SK-N-SH treated with all-trans-retinoic acid at 6 μM for 48 hours (cell line): ENCODE results near the gene HRH3.

Source experiments
- ATAC-seq: fragments of 200-7000 bp; cut with Tn5 transposase; 3 replicates; pipeline ENCODE4 v1.9.1; 2020; ENCODE audit warnings: mild to moderate bottlenecking, moderate library complexity
- ARNTL ChIP-seq: fragments of 450-650 bp; formaldehyde crosslinking; IDR thresholded peaks from 2 replicates; pipeline ENCODE4 v1.5.0; 2020; ENCODE audit warnings: low read depth, mild to moderate bottlenecking, moderate library complexity, borderline replicate concordance
- CREB5 ChIP-seq: fragments of 250-450 bp; sonication (Bioruptor Pico); IDR thresholded peaks from 2 replicates; pipeline ENCODE4 v1.5.1; 2020; ENCODE audit warnings: low read depth, mild to moderate bottlenecking, moderate library complexity
- CSDC2 ChIP-seq: fragments of 250-450 bp; sonication (Bioruptor Pico); IDR thresholded peaks from 2 replicates; pipeline ENCODE4 v1.5.0; 2020; ENCODE audit warnings: mild to moderate bottlenecking, moderate library complexity
- ESRRG ChIP-seq: fragments of 250-450 bp; sonication (Bioruptor Pico); IDR thresholded peaks from 2 replicates; pipeline ENCODE4 v1.6.1; 2021; ENCODE audit warnings: mild to moderate bottlenecking
- ISL1 ChIP-seq: fragments of 250-450 bp; sonication (Bioruptor Pico); IDR thresholded peaks from 2 replicates; pipeline ENCODE4 v2.1.2; 2022; ENCODE audit warnings: mild to moderate bottlenecking, moderate library complexity
- OSR1 ChIP-seq: fragments of 250-450 bp; sonication (Bioruptor Pico); IDR thresholded peaks from 2 replicates; pipeline ENCODE4 v1.8.0; 2022; ENCODE audit warnings: moderate library complexity, mild to moderate bottlenecking, inconsistent platforms
- PPARA ChIP-seq: fragments of 250-450 bp; sonication (Bioruptor Pico); IDR thresholded peaks from 2 replicates; pipeline ENCODE4 v1.5.0; 2020; ENCODE audit warnings: mild to moderate bottlenecking, borderline replicate concordance
- RARB ChIP-seq: fragments of 250-450 bp; sonication (Bioruptor Pico); IDR thresholded peaks from 2 replicates; pipeline ENCODE4 v1.8.0; 2021; ENCODE audit warnings: mild to moderate bottlenecking, moderate library complexity
- SNAI2 ChIP-seq: fragments of 250-450 bp; sonication (Bioruptor Pico); IDR thresholded peaks from 2 replicates; pipeline ENCODE4 v1.5.0; 2020; ENCODE audit warnings: mild to moderate bottlenecking, moderate library complexity
- TCF4 ChIP-seq: fragments of 250-450 bp; sonication (Bioruptor Pico); IDR thresholded peaks from 2 replicates; pipeline ENCODE4 v1.8.0; 2021; ENCODE audit warnings: mild to moderate bottlenecking, moderate library complexity, borderline replicate concordance
- ZFP30 ChIP-seq: fragments of 450-650 bp; formaldehyde crosslinking; IDR thresholded peaks from 2 replicates; pipeline ENCODE4 v1.5.0; 2022; ENCODE audit warnings: mild to moderate bottlenecking, moderate library complexity
- ZNF565 ChIP-seq: fragments of 450-650 bp; formaldehyde crosslinking; conservative IDR thresholded peaks from 2 replicates; pipeline ENCODE4 v1.5.0; 2020; ENCODE audit warnings: low read depth, mild to moderate bottlenecking, moderate library complexity
- ZNF70 ChIP-seq: fragments of 450-650 bp; formaldehyde crosslinking; IDR thresholded peaks from 2 replicates; pipeline ENCODE4 v1.5.0; 2020; ENCODE audit warnings: mild to moderate bottlenecking, moderate library complexity
- ZNF8 ChIP-seq: fragments of 450-650 bp; formaldehyde crosslinking; IDR thresholded peaks from 2 replicates; pipeline ENCODE4 v1.5.0; 2020; ENCODE audit warnings: mild to moderate bottlenecking, moderate library complexity
- TF ChIP-seq, protein P1 (sequence below): fragments of 250-450 bp; sonication (Bioruptor Pico); IDR thresholded peaks from 2 replicates; pipeline ENCODE4 v1.8.0; 2020; ENCODE audit warnings: mild to moderate bottlenecking, moderate library complexity, borderline replicate concordance
- TF ChIP-seq, protein P2 (sequence below): fragments of 250-450 bp; sonication (Bioruptor Pico); IDR thresholded peaks from 2 replicates; pipeline ENCODE4 v1.5.0; 2020; ENCODE audit warnings: mild to moderate bottlenecking, moderate library complexity
- TF ChIP-seq, protein P3 (sequence below): fragments of 250-450 bp; sonication (Bioruptor Pico); IDR thresholded peaks from 2 replicates; pipeline ENCODE4 v1.8.0; 2021; ENCODE audit warnings: low read depth, mild to moderate bottlenecking, moderate library complexity, borderline replicate concordance
- TF ChIP-seq, protein P4 (sequence below): fragments of 250-450 bp; sonication (Bioruptor Pico); IDR thresholded peaks from 2 replicates; pipeline ENCODE4 v1.5.1; 2021; ENCODE audit warnings: mild to moderate bottlenecking, moderate library complexity

HRH3 gene

GRCh38 chr20:62168890-62169435 is 51.1 kb downstream of the HRH3 start:
- TF ChIP-seq, protein P1, sequence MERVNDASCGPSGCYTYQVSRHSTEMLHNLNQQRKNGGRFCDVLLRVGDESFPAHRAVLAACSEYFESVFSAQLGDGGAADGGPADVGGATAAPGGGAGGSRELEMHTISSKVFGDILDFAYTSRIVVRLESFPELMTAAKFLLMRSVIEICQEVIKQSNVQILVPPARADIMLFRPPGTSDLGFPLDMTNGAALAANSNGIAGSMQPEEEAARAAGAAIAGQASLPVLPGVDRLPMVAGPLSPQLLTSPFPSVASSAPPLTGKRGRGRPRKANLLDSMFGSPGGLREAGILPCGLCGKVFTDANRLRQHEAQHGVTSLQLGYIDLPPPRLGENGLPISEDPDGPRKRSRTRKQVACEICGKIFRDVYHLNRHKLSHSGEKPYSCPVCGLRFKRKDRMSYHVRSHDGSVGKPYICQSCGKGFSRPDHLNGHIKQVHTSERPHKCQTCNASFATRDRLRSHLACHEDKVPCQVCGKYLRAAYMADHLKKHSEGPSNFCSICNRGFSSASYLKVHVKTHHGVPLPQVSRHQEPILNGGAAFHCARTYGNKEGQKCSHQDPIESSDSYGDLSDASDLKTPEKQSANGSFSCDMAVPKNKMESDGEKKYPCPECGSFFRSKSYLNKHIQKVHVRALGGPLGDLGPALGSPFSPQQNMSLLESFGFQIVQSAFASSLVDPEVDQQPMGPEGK (CRISPR knock-in tag) = no peak
- TF ChIP-seq ESRRG (CRISPR knock-in tag) (no peak), TCF4 (CRISPR knock-in tag) (no peak), CREB5 (CRISPR knock-in tag) (no peak), SNAI2 (CRISPR knock-in tag) (no peak)
- TF ChIP-seq, all 23 proteins: peak for 0
- ATAC-seq = no peak

DNA sequence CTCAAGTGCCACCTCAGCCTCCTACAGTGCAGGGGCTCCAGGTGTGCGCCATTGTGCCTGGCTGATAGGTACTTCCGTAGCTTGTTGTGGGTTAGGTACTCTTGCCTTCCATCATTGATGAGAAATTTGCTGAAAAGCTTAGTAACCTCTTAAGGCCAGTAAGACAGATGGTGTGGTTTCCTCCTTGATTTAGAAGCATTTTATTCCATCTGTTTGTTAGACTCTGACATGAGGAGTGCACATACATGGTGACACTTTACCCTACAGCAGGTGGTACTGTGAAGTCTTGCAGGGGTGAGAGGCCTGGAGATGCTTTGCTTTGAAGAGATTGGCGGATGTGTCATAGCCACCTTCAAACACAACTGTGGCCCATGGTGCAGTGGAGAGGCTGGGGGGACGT is 52.0 kb downstream of the HRH3 start:
- no peak for TF ChIP-seq RARB (CRISPR knock-in tag)
- TF ChIP-seq ZNF8 = no peak
- TF ChIP-seq OSR1 = no peak
- TF ChIP-seq, protein P1 (CRISPR knock-in tag) = no peak
- no peak for TF ChIP-seq ZFP30 (CRISPR knock-in tag)
- TF ChIP-seq ZNF70 = no peak

DNA sequence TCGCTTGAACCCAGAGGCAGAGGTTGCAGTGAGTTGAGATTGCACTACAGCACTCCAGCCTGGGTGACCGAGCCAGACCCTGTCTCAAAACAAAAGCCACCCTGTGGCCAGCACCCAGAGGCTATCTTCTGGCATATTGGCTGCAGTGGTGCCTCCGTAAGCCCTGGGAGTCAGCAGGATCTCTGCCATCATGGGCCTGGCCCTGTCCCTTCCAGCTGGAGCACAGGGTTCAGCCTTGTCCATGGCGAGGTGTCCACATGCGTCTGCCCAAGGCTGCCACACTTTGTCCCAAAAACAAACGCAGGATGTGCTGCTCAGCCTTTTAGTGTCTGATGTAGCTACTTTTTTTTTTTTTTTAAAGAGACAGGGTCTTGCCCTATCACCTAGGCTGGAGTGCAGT is 52.6 kb downstream of the HRH3 start:
- ATAC-seq = no peak
- TF ChIP-seq ZNF8 (no peak), SNAI2 (CRISPR knock-in tag) (no peak), ZNF70 (no peak), ISL1 (no peak), CSDC2 (no peak), PPARA (CRISPR knock-in tag) (no peak), ZFP30 (CRISPR knock-in tag) (no peak), ZNF565 (CRISPR knock-in tag) (no peak), OSR1 (no peak), RARB (CRISPR knock-in tag) (no peak), ARNTL (CRISPR knock-in tag) (no peak)
- TF ChIP-seq, protein P1 (CRISPR knock-in tag) = no peak
- TF ChIP-seq, protein P2, sequence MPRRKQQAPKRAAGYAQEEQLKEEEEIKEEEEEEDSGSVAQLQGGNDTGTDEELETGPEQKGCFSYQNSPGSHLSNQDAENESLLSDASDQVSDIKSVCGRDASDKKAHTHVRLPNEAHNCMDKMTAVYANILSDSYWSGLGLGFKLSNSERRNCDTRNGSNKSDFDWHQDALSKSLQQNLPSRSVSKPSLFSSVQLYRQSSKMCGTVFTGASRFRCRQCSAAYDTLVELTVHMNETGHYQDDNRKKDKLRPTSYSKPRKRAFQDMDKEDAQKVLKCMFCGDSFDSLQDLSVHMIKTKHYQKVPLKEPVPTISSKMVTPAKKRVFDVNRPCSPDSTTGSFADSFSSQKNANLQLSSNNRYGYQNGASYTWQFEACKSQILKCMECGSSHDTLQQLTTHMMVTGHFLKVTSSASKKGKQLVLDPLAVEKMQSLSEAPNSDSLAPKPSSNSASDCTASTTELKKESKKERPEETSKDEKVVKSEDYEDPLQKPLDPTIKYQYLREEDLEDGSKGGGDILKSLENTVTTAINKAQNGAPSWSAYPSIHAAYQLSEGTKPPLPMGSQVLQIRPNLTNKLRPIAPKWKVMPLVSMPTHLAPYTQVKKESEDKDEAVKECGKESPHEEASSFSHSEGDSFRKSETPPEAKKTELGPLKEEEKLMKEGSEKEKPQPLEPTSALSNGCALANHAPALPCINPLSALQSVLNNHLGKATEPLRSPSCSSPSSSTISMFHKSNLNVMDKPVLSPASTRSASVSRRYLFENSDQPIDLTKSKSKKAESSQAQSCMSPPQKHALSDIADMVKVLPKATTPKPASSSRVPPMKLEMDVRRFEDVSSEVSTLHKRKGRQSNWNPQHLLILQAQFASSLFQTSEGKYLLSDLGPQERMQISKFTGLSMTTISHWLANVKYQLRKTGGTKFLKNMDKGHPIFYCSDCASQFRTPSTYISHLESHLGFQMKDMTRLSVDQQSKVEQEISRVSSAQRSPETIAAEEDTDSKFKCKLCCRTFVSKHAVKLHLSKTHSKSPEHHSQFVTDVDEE (CRISPR knock-in tag) = no peak
- TF ChIP-seq, protein P3, sequence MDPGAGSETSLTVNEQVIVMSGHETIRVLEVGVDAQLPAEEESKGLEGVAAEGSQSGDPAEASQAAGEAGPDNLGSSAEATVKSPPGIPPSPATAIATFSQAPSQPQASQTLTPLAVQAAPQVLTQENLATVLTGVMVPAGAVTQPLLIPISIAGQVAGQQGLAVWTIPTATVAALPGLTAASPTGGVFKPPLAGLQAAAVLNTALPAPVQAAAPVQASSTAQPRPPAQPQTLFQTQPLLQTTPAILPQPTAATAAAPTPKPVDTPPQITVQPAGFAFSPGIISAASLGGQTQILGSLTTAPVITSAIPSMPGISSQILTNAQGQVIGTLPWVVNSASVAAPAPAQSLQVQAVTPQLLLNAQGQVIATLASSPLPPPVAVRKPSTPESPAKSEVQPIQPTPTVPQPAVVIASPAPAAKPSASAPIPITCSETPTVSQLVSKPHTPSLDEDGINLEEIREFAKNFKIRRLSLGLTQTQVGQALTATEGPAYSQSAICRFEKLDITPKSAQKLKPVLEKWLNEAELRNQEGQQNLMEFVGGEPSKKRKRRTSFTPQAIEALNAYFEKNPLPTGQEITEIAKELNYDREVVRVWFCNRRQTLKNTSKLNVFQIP (CRISPR knock-in tag) = no peak
- TF ChIP-seq, protein P4, sequence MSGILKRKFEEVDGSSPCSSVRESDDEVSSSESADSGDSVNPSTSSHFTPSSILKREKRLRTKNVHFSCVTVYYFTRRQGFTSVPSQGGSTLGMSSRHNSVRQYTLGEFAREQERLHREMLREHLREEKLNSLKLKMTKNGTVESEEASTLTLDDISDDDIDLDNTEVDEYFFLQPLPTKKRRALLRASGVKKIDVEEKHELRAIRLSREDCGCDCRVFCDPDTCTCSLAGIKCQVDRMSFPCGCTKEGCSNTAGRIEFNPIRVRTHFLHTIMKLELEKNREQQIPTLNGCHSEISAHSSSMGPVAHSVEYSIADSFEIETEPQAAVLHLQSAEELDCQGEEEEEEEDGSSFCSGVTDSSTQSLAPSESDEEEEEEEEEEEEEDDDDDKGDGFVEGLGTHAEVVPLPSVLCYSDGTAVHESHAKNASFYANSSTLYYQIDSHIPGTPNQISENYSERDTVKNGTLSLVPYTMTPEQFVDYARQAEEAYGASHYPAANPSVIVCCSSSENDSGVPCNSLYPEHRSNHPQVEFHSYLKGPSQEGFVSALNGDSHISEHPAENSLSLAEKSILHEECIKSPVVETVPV = no peak

More for the DNA sequence above, 52.0 kb downstream of the HRH3 start:
- ATAC-seq = no peak
